GM10266 (cell line): ENCODE measurements around the gene PTDSS2.
A peak's percentile ranks its signal among the peaks of the same experiment; 100 is the strongest.

Experiments used
- DNase-seq: peaks from one replicate; pipeline ENCODE4 v3.0.0; 2012; ENCODE audit errors: extremely low spot score
- TF ChIP-seq, protein P1 (sequence below): IDR thresholded peaks from 2 replicates; pipeline ENCODE4 v1.5.1; 2012; ENCODE audit warnings: mild to moderate bottlenecking, low read depth; ENCODE audit not compliant: control insufficient read depth, insufficient read depth; ENCODE audit errors: missing control alignments

Gene PTDSS2

DNA sequence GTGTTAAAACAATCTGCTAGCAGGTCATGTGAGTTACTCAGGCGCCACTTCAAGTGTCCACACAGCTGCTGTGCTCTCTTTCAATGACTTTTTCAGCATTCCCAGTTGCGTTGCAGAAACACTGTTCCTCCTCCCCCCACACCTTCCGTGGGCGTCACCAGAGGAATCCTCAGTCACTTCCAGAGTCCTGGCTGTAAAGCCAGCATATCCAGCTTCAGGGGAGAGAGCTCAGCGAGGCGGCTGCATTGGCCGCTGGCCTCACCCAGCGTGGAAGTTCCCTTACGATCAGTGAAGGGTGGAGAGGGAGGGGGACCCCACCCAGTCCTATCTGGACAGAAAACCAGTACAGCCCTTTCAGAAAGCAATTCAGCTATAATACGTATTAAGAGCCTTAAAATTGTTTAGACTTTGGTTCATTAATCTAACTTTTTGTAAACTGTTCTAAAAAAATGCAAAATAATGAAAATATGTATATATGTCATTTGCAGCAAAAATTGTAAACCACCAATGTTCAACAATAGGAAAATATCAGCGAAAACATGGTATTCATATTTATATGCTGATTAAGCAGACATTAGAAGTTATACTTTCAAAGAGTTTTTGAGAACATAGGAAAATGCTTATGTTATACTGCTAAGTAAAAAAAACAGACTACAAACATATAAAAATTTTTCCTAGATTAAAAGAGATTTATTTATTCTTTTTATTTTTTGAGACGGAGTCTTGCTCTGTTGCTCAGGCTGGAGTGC, 5.5 kb upstream of the PTDSS2 start:
- TF ChIP-seq, protein P1, sequence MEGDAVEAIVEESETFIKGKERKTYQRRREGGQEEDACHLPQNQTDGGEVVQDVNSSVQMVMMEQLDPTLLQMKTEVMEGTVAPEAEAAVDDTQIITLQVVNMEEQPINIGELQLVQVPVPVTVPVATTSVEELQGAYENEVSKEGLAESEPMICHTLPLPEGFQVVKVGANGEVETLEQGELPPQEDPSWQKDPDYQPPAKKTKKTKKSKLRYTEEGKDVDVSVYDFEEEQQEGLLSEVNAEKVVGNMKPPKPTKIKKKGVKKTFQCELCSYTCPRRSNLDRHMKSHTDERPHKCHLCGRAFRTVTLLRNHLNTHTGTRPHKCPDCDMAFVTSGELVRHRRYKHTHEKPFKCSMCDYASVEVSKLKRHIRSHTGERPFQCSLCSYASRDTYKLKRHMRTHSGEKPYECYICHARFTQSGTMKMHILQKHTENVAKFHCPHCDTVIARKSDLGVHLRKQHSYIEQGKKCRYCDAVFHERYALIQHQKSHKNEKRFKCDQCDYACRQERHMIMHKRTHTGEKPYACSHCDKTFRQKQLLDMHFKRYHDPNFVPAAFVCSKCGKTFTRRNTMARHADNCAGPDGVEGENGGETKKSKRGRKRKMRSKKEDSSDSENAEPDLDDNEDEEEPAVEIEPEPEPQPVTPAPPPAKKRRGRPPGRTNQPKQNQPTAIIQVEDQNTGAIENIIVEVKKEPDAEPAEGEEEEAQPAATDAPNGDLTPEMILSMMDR = no peak
- no peak for DNase-seq

DNA sequence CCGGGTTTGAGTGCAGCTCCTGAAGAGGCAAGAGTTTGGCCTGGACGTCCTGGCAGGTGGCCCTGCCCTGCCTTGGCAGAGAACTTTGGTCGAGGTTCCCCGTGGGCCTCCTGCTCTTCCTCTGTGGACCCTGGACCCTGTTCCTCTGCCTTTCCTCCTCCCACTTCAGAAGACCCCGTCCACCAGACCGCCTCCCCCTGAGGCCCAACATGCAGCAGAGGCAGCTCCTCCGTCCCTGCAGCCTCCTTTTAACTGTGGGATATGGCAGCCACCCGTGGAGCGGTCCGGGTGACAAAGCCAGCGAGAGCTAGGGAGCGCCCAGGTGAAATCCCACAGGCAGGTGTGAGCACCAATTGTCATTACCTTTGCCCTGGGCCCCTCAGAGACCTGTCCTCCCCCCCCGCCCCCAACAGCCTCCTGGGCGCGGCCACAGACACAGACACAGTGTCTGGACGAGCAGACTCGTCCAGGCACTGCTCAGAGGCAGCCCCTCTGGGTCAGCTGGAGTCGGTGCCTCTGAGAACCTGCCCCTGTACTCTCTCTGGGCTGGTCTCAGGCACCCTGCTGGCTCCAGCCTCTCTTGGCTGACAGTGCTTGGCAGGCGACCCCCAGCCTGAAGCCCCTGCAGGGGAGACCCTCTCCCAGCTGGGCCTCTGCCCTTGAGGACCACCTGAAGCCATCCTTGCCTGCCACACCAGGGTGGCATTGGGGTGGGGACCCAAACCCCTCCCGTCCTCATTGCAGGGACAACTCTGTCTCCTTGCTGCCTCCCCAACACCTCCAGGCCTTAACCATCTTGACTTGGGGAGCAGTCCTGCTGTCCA, 4.1 kb upstream of the PTDSS2 start:
- TF ChIP-seq, protein P1 = no peak
- no peak for DNase-seq

DNA sequence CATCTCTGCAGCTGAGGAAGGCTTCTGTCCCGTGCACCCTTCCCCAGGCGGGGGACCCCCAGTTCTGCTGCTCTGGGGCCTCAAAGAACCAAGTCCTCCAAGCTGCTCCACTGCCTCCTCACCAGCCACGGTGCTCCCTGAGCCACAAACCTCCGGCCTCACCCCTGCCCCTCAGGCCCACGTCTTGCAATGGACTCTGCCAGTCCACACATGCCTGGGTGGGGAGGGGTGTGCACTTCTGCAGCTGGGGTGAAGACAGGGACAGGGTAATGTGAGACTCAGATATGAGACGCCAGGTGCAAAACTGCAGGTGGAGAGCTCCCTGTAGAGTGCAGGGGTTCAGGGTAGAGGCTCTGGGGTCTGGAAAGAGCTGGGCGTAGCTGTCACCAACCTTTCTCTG, 3.2 kb upstream of the PTDSS2 start:
- TF ChIP-seq, protein P1 = no peak
- no peak for DNase-seq

DNA sequence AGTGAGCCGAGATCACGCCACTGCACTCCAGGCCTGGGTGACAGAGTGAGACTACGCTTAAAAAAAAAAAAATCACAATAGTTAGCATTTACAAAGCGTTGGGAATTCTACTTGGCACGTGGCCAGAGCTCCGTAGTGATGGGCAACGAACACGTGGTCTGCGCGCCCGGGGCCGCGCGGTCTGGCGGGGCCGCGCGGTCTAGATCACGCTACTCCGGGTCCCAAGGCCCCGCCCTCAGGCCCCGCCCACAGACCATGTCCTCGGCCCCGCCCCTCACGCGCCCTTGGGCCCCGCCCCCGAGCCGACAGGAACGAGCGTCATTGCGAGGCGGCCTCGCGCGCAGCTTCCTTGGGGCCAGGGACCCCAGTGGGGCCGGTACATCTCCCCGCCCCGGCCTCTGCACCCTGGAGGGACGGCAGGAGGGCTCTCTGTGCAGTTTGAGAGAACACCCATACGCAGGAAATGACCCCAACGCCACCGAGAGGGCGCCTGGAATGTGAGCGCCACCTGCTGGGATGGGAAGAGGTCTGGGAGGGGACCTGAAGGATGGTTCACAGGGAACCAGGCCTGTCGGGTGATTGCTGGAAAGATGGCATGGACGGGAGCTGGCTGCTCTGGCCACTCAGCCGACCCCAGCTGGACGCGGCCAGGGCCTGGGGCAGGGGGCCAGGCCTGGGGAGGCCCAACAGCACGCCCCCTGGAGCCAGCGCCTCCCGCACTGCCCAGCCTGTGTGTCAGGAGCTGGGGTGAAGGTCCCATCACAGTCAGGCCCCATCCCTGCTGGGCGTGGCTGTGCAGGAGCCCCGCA, 2.0 kb upstream of the PTDSS2 start:
- TF ChIP-seq, protein P1 = peak; percentile 87
- DNase-seq = peak; percentile 99

DNA sequence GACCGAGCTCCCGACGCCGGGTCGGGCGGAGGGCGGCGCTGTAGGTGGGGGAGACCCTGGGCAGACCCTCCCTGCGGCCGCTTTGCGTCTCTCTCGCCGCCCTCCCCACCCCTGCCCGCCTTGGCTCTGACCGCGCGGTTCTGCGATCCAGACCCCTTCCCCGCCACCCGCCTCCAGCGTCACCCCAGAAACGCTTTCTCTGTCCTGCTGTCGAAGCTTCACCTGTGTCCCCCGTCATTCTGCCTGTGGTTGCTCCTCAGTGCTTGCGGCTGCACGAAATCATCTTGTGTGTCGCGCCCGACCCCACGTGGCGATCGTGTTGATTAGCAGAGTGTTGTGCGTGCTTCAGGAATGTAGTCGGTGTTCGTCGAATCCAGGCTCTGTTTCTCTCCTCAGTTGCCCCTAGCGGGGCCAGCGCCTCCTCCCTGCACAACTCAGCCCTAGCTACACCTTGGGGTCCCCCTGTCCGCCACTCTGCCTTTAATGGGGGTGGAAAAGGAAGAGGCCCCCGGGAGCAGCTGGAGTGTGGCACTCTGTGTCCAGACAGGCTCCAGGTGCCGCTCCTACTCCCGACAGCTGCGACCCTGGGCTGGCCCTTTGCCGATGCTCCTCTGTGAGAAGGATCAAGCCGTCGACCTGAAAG, 851 bp downstream of the PTDSS2 start:
- TF ChIP-seq, protein P1 = peak; percentile 35
- peak; percentile 60 for DNase-seq

DNA sequence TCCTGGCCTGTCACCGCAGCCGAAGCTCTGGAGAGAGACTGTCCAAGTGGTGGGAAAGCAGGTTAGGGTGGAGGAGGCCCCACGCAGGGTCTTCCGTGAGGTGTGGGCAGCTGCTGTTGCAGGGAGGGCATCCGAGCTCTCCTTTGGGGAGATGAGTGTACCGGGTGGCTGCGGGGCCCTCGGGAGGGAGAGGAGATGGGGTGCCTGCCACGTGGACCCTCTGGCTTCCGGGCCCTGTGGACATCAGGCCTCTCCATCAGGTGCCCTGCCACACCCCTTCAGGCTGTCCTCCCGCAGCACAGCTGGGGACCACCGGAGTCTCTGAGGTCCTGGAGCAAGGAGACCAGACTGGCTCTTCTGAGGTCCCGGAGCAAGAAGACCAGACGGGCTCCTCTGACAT, 1.7 kb downstream of the PTDSS2 start:
- DNase-seq = no peak
- TF ChIP-seq, protein P1 = no peak
